KOPT-K1 (cell line): ENCODE results near the gene SPSB1.
"Not testable (repeated sequence)": the region's sequence is repeated elsewhere in the genome, so short reads cannot be mapped to it uniquely, and the experiment has no call there.

ENCODE experiments used
- H3K27ac ChIP-seq: fragments of 200-600 bp; sonication (generic); 2 replicates; pipeline ENCODE4 v1.5.1; 2016; ENCODE audit warnings: antibody characterized with exemption, mild to moderate bottlenecking, low read depth, low read length; ENCODE audit not compliant: poor library complexity, severe bottlenecking
- H3K36me3 ChIP-seq: fragments of 200-600 bp; sonication (generic); 2 replicates; pipeline ENCODE4 v1.5.1; 2017; ENCODE audit warnings: antibody characterized with exemption, mild to moderate bottlenecking, low read length, moderate library complexity; ENCODE audit not compliant: insufficient read depth
- H3K9me3 ChIP-seq: fragments of 200-600 bp; sonication (generic); 2 replicates; pipeline ENCODE4 v1.5.1; 2017; ENCODE audit warnings: antibody characterized with exemption, low read length, mild to moderate bottlenecking; ENCODE audit not compliant: insufficient read depth, poor library complexity, severe bottlenecking

The SPSB1 gene

GRCh38 chr1:9297831-9298230, 5.1 kb downstream of the SPSB1 start:
- no peak overlapping the region for H3K27ac ChIP-seq
- no peaks in the 10 kb centered on the region for H3K9me3 ChIP-seq
- H3K36me3 ChIP-seq, result no peaks in the 10 kb centered on the region

GRCh38 chr1:9298282-9298681, 5.6 kb downstream of the SPSB1 start:
- no peak overlapping the region for H3K27ac ChIP-seq
- no peaks in the 10 kb centered on the region for H3K36me3 ChIP-seq
- H3K9me3 ChIP-seq, result no peaks in the 10 kb centered on the region

- H3K9me3 ChIP-seq, H3K27ac ChIP-seq, H3K36me3 ChIP-seq: not testable (repeated sequence)
Measured at GRCh38 chr1:9299571-9300541, 7.2 kb downstream of the SPSB1 start.

- Histone ChIP-seq H3K36me3 (no peaks in the 10 kb centered on the region), H3K27ac (no peak overlapping the region), H3K9me3 (no peaks in the 10 kb centered on the region)
Measured at GRCh38 chr1:9300573-9300972, 7.9 kb downstream of the SPSB1 start.

- H3K9me3 ChIP-seq, result no peaks in the 10 kb centered on the region
- no peak overlapping the region for H3K27ac ChIP-seq
- no peaks in the 10 kb centered on the region for H3K36me3 ChIP-seq
Measured at GRCh38 chr1:9302745-9303524, 10.2 kb downstream of the SPSB1 start.

- Histone ChIP-seq H3K27ac (no peak overlapping the region), H3K36me3 (no peaks in the 10 kb centered on the region), H3K9me3 (no peaks in the 10 kb centered on the region)
Measured at GRCh38 chr1:9303916-9304315, 11.2 kb downstream of the SPSB1 start.

GRCh38 chr1:9305216-9305615, 12.5 kb downstream of the SPSB1 start:
- Histone ChIP-seq H3K36me3 (no peaks in the 10 kb centered on the region), H3K9me3 (no peaks in the 10 kb centered on the region), H3K27ac (no peak overlapping the region)

GRCh38 chr1:9306006-9306405, 13.3 kb downstream of the SPSB1 start:
- Histone ChIP-seq H3K9me3 (no peaks in the 10 kb centered on the region), H3K27ac (no peak overlapping the region), H3K36me3 (no peaks in the 10 kb centered on the region)

- Histone ChIP-seq H3K36me3 (no peaks in the 10 kb centered on the region), H3K27ac (no peak overlapping the region), H3K9me3 (no peaks in the 10 kb centered on the region)
Measured at GRCh38 chr1:9307303-9307702, 14.6 kb downstream of the SPSB1 start.

- no peak overlapping the region for H3K27ac ChIP-seq
- H3K9me3 ChIP-seq, result no peaks in the 10 kb centered on the region
- no peaks in the 10 kb centered on the region for H3K36me3 ChIP-seq
Measured at GRCh38 chr1:9308236-9308785, 15.6 kb downstream of the SPSB1 start.

- no peaks in the 10 kb centered on the region for H3K9me3 ChIP-seq
- H3K36me3 ChIP-seq, result no peaks in the 10 kb centered on the region
- H3K27ac ChIP-seq, result no peak overlapping the region
Measured at GRCh38 chr1:9309080-9309479, 16.4 kb downstream of the SPSB1 start.

- no peaks in the 10 kb centered on the region for H3K36me3 ChIP-seq
- no peaks in the 10 kb centered on the region for H3K9me3 ChIP-seq
- H3K27ac ChIP-seq, result no peak overlapping the region
Measured at GRCh38 chr1:9309991-9310390, 17.3 kb downstream of the SPSB1 start.

- no peaks in the 10 kb centered on the region for H3K9me3 ChIP-seq
- no peaks in the 10 kb centered on the region for H3K36me3 ChIP-seq
- no peak overlapping the region for H3K27ac ChIP-seq
Measured at GRCh38 chr1:9311029-9311428, 18.3 kb downstream of the SPSB1 start.

- Histone ChIP-seq H3K9me3 (no peaks in the 10 kb centered on the region), H3K36me3 (no peaks in the 10 kb centered on the region), H3K27ac (no peak overlapping the region)
Measured at GRCh38 chr1:9311479-9311878, 18.8 kb downstream of the SPSB1 start.

- H3K9me3 ChIP-seq, result no peaks in the 10 kb centered on the region
- H3K36me3 ChIP-seq, result no peaks in the 10 kb centered on the region
- H3K27ac ChIP-seq, result no peak overlapping the region
Measured at GRCh38 chr1:9312168-9312720, 19.6 kb downstream of the SPSB1 start.
